GM12878 (cell line): ENCODE results near the gene LGI1. TPM values are rescaled to one million over a fixed set of nuclear protein-coding genes. Genes with fewer than 3 reads are reported as not detected.

Experiments used
- ATAC-seq: fragments of 200-7000 bp; cut with Tn5 transposase; 3 replicates; pipeline ENCODE4 v1.9.1; 2020; ENCODE audit warnings: mild to moderate bottlenecking, moderate library complexity
- BruUV-seq: library from RNA; stranded (reverse); fragments of 400-500 nt; replicated peaks from 2 replicates; lab custom pipeline; 2021; lab: Mats Ljungman, UMichigan
- CTCF ChIA-PET: fragments of 300-600 bp; sonication (Branson Sonifier 250); formaldehyde crosslinking; extraction: SDS; loops from one replicate; lab custom pipeline; 2021; ENCODE audit warnings: inconsistent platforms; lab: Yijun Ruan, JAX
- POLR2A ChIA-PET: fragments of 350-600 bp; formaldehyde crosslinking; extraction: SDS; loops from one replicate; lab custom pipeline; 2021; ENCODE audit warnings: inconsistent platforms; lab: Charles Lee
- RAD21 ChIA-PET: fragments of 300-600 bp; sonication (Branson Sonifier 250); formaldehyde crosslinking; loops from one replicate; lab custom pipeline; 2023; ENCODE audit warnings: antibody characterized with exemption; ENCODE audit not compliant: unreplicated experiment; lab: Charles Lee
- SMC1A ChIA-PET: fragments of 300-600 bp; sonication (Branson Sonifier 250); formaldehyde crosslinking; loops from one replicate; lab custom pipeline; 2023; ENCODE audit not compliant: unreplicated experiment, uncharacterized antibody; lab: Charles Lee
- DNase-seq: peaks from one replicate; pipeline ENCODE4 v3.0.0-alpha.2; 2011; ENCODE audit warnings: low read depth, low spot score
- FAIRE-seq: peaks from 3 replicates; lab custom pipeline; 2011; peaks lifted over from hg19 to GRCh38; lab: Jason Lieb, UNC
- H2AFZ ChIP-seq: 2 replicates; pipeline ENCODE4 v1.6.0; 2011; ENCODE audit warnings: low read depth, low read length, control low read depth; ENCODE audit not compliant: control insufficient read depth
- H3K27ac ChIP-seq: 2 replicates; pipeline ENCODE4 v1.5.1; 2011; ENCODE audit warnings: control low read depth; ENCODE audit not compliant: control insufficient read depth, insufficient read depth
- H3K27me3 ChIP-seq, 2 experiments: replicated peaks in 1 of 2; 2 replicates each; pipeline versions ENCODE4 v1.6.0 to v1.6.1; 2011; ENCODE audit warnings: low read length in 1 of 2; ENCODE audit not compliant: control insufficient read depth in 2 of 2, insufficient read depth in 2 of 2
- H3K36me3 ChIP-seq, 2 experiments: 2 replicates each; pipeline ENCODE4 v1.5.1; 2011; ENCODE audit warnings: low read length in 1 of 2; ENCODE audit not compliant: control insufficient read depth in 2 of 2, insufficient read depth in 2 of 2
- H3K4me1 ChIP-seq: 2 replicates; pipeline ENCODE4 v1.6.1; 2011; ENCODE audit warnings: mild to moderate bottlenecking, low read length, moderate library complexity, mixed read lengths; ENCODE audit not compliant: control insufficient read depth, insufficient read depth
- H3K4me2 ChIP-seq: 2 replicates; pipeline ENCODE4 v1.6.0; 2011; ENCODE audit warnings: control low read depth; ENCODE audit not compliant: control insufficient read depth, insufficient read depth
- H3K4me3 ChIP-seq: fragments of 200-600 bp; sonication (generic); 2 replicates; pipeline ENCODE4 v1.5.1; 2016
- H3K79me2 ChIP-seq: 2 replicates; pipeline ENCODE4 v1.6.0; 2011; ENCODE audit warnings: low read length; ENCODE audit not compliant: control insufficient read depth, insufficient read depth
- H3K9ac ChIP-seq: 2 replicates; pipeline ENCODE4 v1.8.0; 2011; ENCODE audit warnings: low read length, control low read depth, mixed read lengths; ENCODE audit not compliant: control insufficient read depth, insufficient read depth
- H3K9me3 ChIP-seq: replicated peaks from 3 replicates; pipeline ENCODE4 v1.5.1; 2011; ENCODE audit warnings: mild to moderate bottlenecking, low read length; ENCODE audit not compliant: control insufficient read depth, insufficient read depth
- H4K20me1 ChIP-seq: 2 replicates; pipeline ENCODE4 v1.6.0; 2011; ENCODE audit not compliant: control insufficient read depth, insufficient read depth
- HCFC1 ChIP-seq: fragments of 150-350 bp; IDR thresholded peaks from 2 replicates; pipeline ENCODE4 v1.6.1; 2014; ENCODE audit warnings: low read length
- IRF3 ChIP-seq: fragments of 450-650 bp; IDR thresholded peaks from 2 replicates; pipeline ENCODE4 v1.6.1; 2014; ENCODE audit warnings: mild to moderate bottlenecking
- NR2F1 ChIP-seq: fragments of 450-650 bp; conservative IDR thresholded peaks from 2 replicates; pipeline ENCODE4 v1.6.1; 2017; ENCODE audit warnings: mild to moderate bottlenecking
- SIX5 ChIP-seq: IDR thresholded peaks from 2 replicates; pipeline ENCODE4 v1.6.1; 2011; ENCODE audit warnings: mild to moderate bottlenecking, low read depth, low read length, moderate library complexity; ENCODE audit not compliant: severe bottlenecking
- SMC3 ChIP-seq: IDR thresholded peaks from 2 replicates; pipeline ENCODE4 v1.6.1; 2011; ENCODE audit warnings: low read length, improper control_type of control experiment, borderline replicate concordance
- WGBS: methylation state at CpG from one replicate; pipeline ENCODE4 v1.1.6; 2016; ENCODE audit warnings: low lambda C conversion rate; ENCODE audit not compliant: insufficient replicate concordance, insufficient coverage; ENCODE audit errors: missing lambda C conversion rate; 5-methylcytosine and 5-hydroxymethylcytosine counted together
- in situ Hi-C: fragments of 300-500 bp; cut with MboI; formaldehyde crosslinking; loops from 9 replicates; pipeline ENCODE4 v1.14.3; 2018; ENCODE audit warnings: mixed read lengths
- intact Hi-C: fragments of 100-400 bp; cut with micrococcal nuclease; formaldehyde crosslinking; loops from one replicate; pipeline ENCODE4 v1.14.2; 2022; ENCODE audit not compliant: unreplicated experiment
- polyA plus RNA-seq, 11 experiments: library from polyadenylated mRNA; depleted of rRNA in 4 of 11; unstranded in 6 of 11; stranded (reverse) in 5 of 11; fragments of >200 nt; fragmentation: Nextera tagmentation in 4 of 11; fragmentation: Illumina TruSeq in 1 of 11; extraction: Ambion mirVana in 4 of 11; extraction: Trizol in 1 of 11; gene quantifications; 1 replicate in 1 of 11; 2 replicates in 10 of 11; pipeline versions ENCODE4 v1.2.1 to v1.2.3, GENCODE V29; 2011 to 2016; ENCODE audit warnings: inconsistent platforms in 2 of 11, missing spikeins in 2 of 11, low read depth in 1 of 11
- total RNA-seq, 4 experiments: library from RNA; depleted of rRNA in 3 of 4; stranded (reverse); fragments of >200 nt in 3 of 4; fragmentation: Illumina TruSeq in 1 of 4; extraction: Trizol in 1 of 4; gene quantifications; 2 replicates each; pipeline versions ENCODE4 v1.2.1 to v1.2.3, GENCODE V29; 2013 to 2021

Gene LGI1
- total and polyA plus RNA-seq, 10 of the 15 experiments (the other 5 are each of a cell fraction or from before 2014, with no cell fraction given) = not detected

GRCh38 chr10:93751124-93751523, 6.6 kb upstream of the LGI1 start:
- no peaks in the 10 kb centered on the region for H3K36me3 ChIP-seq
- DNase-seq = no peak
- H3K9me3 ChIP-seq = no peaks in the 10 kb centered on the region; the same call in 2 of the 3 replicates
- ChIA-PET RAD21 (no interaction called here), SMC1A (interaction anchor here (0.7 kb wide), 1 partner anchor 72 kb away, joined by 3 read pairs; no protein-coding TSS in a partner anchor), POLR2A (no interaction called here), CTCF (interaction anchor here (1.6 kb wide), 1 partner anchor 26 kb away, joined by 5 read pairs; no protein-coding TSS in a partner anchor)
- no peak for ATAC-seq
- no TSS peak for BruUV-seq
- H3K27me3 ChIP-seq = no peaks in the 10 kb centered on the region
- WGBS = 3% methylated on average over 7 of the region's 7 CpGs
- no peak overlapping the region for H3K4me2 ChIP-seq
- H2AFZ ChIP-seq = no peak overlapping the region
- no peaks in the 10 kb centered on the region for H4K20me1 ChIP-seq
- no peak overlapping the region for H3K9ac ChIP-seq
- no peak for FAIRE-seq
- no peak overlapping the region for H3K4me3 ChIP-seq
- no peaks in the 10 kb centered on the region for H3K4me1 ChIP-seq
- intact Hi-C loops (no loop called here), in situ Hi-C loops (no loop called here)
- TF ChIP-seq IRF3 (no peak), NR2F1 (0 out of 2 replicates have a peak, but pooled peaks have one; percentile 14)
- H3K27ac ChIP-seq = no peak overlapping the region
- no peaks in the 10 kb centered on the region for H3K79me2 ChIP-seq

- Histone ChIP-seq H3K4me2 (peak overlapping the region; percentile 26; the same call in 1 of the 2 replicates), H3K79me2 (no peaks in the 10 kb centered on the region), H3K4me3 (no peak overlapping the region), H3K9me3 (no peaks in the 10 kb centered on the region; the same call in 2 of the 3 replicates), H3K27me3 (peaks cover 0 to 3% of the 10 kb centered on the region in 2 experiments; a peak in 1 of 4 replicates), H3K4me1 (no peaks in the 10 kb centered on the region), H2AFZ (peak overlapping the region; percentile 20), H3K9ac (no peak overlapping the region), H4K20me1 (no peaks in the 10 kb centered on the region), H3K36me3 (no peaks in the 10 kb centered on the region), H3K27ac (no peak overlapping the region)
- 6% methylated on average over 5 of the region's 5 CpGs for WGBS
- DNase-seq = no peak
- in situ Hi-C loops = no loop called here
- POLR2A ChIA-PET = interaction anchor here (0.7 kb wide), 1 partner anchor 50 kb away, joined by 3 read pairs; the partner anchor contains the start of gene FRA10AC1
- CTCF ChIA-PET = no interaction called here
- BruUV-seq = no TSS peak
- intact Hi-C loops = no loop called here
- SMC1A ChIA-PET = interaction anchor here (0.5 to 0.6 kb wide), 2 partner anchors 13 to 271 kb away, joined by 3 read pairs; no protein-coding TSS in a partner anchor
- ATAC-seq = peak; percentile 76
- RAD21 ChIA-PET = interaction anchor here (1.4 kb wide), 1 partner anchor 64 kb away, joined by 3 read pairs; no protein-coding TSS in a partner anchor
- FAIRE-seq = peak; percentile 47
- TF ChIP-seq HCFC1 = peak; percentile 66
- TF ChIP-seq SMC3 = no peak
- peak; percentile 66 for TF ChIP-seq SIX5
Observed at GRCh38 chr10:93751832-93752231, 5.9 kb upstream of the LGI1 start.
